ENCODE results near the gene ESRRA. TPM values are rescaled to one million over a fixed set of nuclear protein-coding genes. Genes with fewer than 3 reads are reported as not detected.
A peak's percentile ranks its signal among the peaks of the same experiment; 100 is the strongest.

ESRRA gene
- total and polyA plus RNA-seq, 10 of the 15 experiments (the other 5 are each of a cell fraction or from before 2014, with no cell fraction given): 0.32 to 48.9 (median 12.6) TPM

DNA sequence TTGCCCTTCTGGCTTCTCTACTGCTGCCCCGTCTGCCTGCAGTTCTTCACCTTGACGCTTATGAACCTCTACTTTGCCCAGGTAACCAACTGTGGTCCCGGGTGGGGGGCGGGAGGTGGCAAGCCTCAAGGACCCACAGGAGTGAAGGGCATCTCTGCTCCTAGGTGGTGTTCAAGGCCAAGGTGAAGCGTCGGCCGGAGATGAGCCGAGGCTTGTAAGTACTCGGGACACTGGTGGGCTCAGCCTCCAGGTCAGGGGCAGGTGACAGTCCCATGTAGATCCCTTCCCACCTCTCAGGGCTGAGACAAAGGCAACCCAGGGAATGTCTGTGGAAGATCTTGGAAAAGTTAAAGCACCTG, 18.5 kb upstream of the ESRRA start:
- Histone ChIP-seq H4K20me1 (ENCODE audit: control insufficient read depth, insufficient read depth) (no peaks in the 10 kb centered on the region), H3K27me3 (replicated peaks in 1 of 2; ENCODE audit: control insufficient read depth in 2 of 2, insufficient read depth in 2 of 2, low read length in 1 of 2) (no peaks in the 10 kb centered on the region; a peak in 2 of 4 replicates), H3K36me3 (ENCODE audit: control insufficient read depth in 2 of 2, insufficient read depth in 2 of 2, low read length in 1 of 2) (peaks cover 0 to 2% of the 10 kb centered on the region in 2 experiments; a peak in 2 of 4 replicates), H3K27ac (ENCODE audit: control insufficient read depth, insufficient read depth) (no peak overlapping the region), H3K4me2 (ENCODE audit: control insufficient read depth, insufficient read depth) (peak overlapping the region; percentile 99), H3K9ac (ENCODE audit: control insufficient read depth, insufficient read depth, low read length) (no peak overlapping the region), H3K4me3 (no peak overlapping the region), H3K79me2 (ENCODE audit: control insufficient read depth, insufficient read depth, low read length) (peaks cover 15% of the 10 kb centered on the region), H3K4me1 (ENCODE audit: control insufficient read depth, insufficient read depth, low read length) (peaks cover 7% of the 10 kb centered on the region), H2AFZ (ENCODE audit: control insufficient read depth, low read depth, low read length) (no peak overlapping the region), H3K9me3 (replicated peaks; ENCODE audit: control insufficient read depth, insufficient read depth, low read length) (no peaks in the 10 kb centered on the region)
- no TSS peak for BruUV-seq (replicated peaks)
- RAD21 ChIA-PET (ENCODE audit: unreplicated experiment): no interaction called here
- WGBS (ENCODE audit: insufficient coverage, insufficient replicate concordance, low lambda C conversion rate, missing lambda C conversion rate): 86% methylated on average over 9 of the region's 9 CpGs
- DNase-seq (ENCODE audit: low read depth, low spot score): no peak
- TF ChIP-seq TBL1XR1 (IDR thresholded peaks at IDR 0.05; ENCODE audit: low read depth, low read length) (no peak), RB1 (IDR thresholded peaks at IDR 0.05; ENCODE audit: borderline replicate concordance) (no peak), JUND (IDR thresholded peaks at IDR 0.05; ENCODE audit: low read depth, low read length) (no peak), POU2F2 (IDR thresholded peaks at IDR 0.05; ENCODE audit: borderline replicate concordance, low read depth, low read length) (no peak), NFIC (IDR thresholded peaks at IDR 0.05; ENCODE audit: low read depth, low read length) (no peak), MEF2A (IDR thresholded peaks at IDR 0.05; ENCODE audit: insufficient read depth, low read depth, low read length) (no peak), ELK1 (IDR thresholded peaks at IDR 0.05; ENCODE audit: low read depth, low read length) (no peak), CHD4 (IDR thresholded peaks at IDR 0.05) (no peak), IKZF2 (IDR thresholded peaks at IDR 0.05) (no peak), NR2F1 (conservative IDR thresholded peaks at IDR 0.05) (no peak), SUPT20H (IDR thresholded peaks at IDR 0.05; ENCODE audit: borderline replicate concordance, control insufficient read depth, low read depth, low read length) (no peak), SMAD1 (IDR thresholded peaks at IDR 0.05; ENCODE audit: low read depth, partially characterized antibody) (no peak), MEF2B (IDR thresholded peaks at IDR 0.05; ENCODE audit: partially characterized antibody, poor library complexity, severe bottlenecking) (no peak), KLF5 (IDR thresholded peaks at IDR 0.05; ENCODE audit: partially characterized antibody) (no peak), SP1 (IDR thresholded peaks at IDR 0.05; ENCODE audit: low read depth, low read length) (no peak)
- TF ChIP-seq, protein P1, sequence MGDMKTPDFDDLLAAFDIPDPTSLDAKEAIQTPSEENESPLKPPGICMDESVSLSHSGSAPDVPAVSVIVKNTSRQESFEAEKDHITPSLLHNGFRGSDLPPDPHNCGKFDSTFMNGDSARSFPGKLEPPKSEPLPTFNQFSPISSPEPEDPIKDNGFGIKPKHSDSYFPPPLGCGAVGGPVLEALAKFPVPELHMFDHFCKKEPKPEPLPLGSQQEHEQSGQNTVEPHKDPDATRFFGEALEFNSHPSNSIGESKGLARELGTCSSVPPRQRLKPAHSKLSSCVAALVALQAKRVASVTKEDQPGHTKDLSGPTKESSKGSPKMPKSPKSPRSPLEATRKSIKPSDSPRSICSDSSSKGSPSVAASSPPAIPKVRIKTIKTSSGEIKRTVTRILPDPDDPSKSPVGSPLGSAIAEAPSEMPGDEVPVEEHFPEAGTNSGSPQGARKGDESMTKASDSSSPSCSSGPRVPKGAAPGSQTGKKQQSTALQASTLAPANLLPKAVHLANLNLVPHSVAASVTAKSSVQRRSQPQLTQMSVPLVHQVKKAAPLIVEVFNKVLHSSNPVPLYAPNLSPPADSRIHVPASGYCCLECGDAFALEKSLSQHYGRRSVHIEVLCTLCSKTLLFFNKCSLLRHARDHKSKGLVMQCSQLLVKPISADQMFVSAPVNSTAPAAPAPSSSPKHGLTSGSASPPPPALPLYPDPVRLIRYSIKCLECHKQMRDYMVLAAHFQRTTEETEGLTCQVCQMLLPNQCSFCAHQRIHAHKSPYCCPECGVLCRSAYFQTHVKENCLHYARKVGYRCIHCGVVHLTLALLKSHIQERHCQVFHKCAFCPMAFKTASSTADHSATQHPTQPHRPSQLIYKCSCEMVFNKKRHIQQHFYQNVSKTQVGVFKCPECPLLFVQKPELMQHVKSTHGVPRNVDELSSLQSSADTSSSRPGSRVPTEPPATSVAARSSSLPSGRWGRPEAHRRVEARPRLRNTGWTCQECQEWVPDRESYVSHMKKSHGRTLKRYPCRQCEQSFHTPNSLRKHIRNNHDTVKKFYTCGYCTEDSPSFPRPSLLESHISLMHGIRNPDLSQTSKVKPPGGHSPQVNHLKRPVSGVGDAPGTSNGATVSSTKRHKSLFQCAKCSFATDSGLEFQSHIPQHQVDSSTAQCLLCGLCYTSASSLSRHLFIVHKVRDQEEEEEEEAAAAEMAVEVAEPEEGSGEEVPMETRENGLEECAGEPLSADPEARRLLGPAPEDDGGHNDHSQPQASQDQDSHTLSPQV (IDR thresholded peaks at IDR 0.05): no peak
- TF ChIP-seq, protein P2, sequence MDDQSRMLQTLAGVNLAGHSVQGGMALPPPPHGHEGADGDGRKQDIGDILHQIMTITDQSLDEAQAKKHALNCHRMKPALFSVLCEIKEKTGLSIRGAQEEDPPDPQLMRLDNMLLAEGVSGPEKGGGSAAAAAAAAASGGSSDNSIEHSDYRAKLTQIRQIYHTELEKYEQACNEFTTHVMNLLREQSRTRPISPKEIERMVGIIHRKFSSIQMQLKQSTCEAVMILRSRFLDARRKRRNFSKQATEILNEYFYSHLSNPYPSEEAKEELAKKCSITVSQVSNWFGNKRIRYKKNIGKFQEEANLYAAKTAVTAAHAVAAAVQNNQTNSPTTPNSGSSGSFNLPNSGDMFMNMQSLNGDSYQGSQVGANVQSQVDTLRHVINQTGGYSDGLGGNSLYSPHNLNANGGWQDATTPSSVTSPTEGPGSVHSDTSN (IDR thresholded peaks at IDR 0.05; ENCODE audit: insufficient replicate concordance, low read depth, low read length): no peak
- TF ChIP-seq, protein P3, sequence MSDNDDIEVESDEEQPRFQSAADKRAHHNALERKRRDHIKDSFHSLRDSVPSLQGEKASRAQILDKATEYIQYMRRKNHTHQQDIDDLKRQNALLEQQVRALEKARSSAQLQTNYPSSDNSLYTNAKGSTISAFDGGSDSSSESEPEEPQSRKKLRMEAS (IDR thresholded peaks at IDR 0.05; ENCODE audit: low read depth, low read length): no peak
- CTCF ChIA-PET: interaction anchor here (0.7 to 5.5 kb wide), 4 partner anchors 16 to 82 kb away, joined by 3 to 46 read pairs (median 4); partner anchors contain the start of genes CATSPERZ and ESRRA
- no peak for ATAC-seq
- POLR2A ChIA-PET: no interaction called here
- FAIRE-seq: no peak
- intact Hi-C loops (cut with micrococcal nuclease; ENCODE audit: unreplicated experiment) (no loop called here), in situ Hi-C loops (cut with MboI) (no loop called here)
- SMC1A ChIA-PET (ENCODE audit: uncharacterized antibody, unreplicated experiment): interaction anchor here (1.1 to 1.4 kb wide), 2 partner anchors 15 to 81 kb away, joined by 3 read pairs; no protein-coding TSS in a partner anchor
